ENCODE results near the gene APBB1.

Gene APBB1

DNA sequence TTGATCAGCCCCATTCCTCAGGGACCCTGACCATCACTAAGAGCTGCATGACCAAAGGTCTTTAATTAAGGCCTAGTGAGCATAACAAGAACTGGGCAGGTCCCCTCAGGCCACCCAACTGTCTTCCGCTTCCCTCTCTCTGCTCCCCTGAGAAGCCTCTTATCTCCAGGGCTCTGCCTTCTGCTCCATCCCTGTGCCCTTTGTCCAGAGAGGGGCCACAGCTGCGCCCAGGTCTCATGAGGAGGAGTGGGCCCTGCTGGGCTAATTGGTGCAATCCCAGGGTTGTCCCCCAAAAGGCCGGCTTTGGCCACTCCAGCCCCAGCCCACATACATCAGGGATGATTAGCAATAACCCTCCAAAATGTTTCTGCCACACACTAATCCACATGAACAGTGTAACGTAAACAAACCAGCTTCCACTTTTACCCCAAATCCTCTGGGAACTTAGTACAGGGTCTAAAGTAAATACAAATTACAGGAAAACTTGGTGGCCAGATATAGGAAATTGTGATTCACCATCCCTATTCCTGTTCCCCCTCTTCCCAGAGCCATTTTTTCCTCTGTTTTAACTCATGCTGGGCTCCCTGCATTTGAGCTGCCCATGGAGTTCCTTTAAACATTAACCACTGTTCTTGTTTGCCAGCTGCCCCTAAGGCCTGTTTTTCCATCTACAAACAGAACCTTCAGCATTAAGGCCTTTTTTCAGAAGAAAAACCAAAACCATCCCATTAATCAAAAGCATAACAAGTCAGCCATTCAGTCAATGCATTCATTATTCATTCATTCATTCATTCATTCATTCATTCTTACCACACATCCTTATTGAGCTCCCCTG, 64.0 kb downstream of the APBB1 start:
- FAIRE-seq: no peak
- no peak for DNase-seq (ENCODE audit: extremely low spot score, insufficient read length, low read depth)

- FAIRE-seq: peak; percentile 86
Measured at GRCh38 chr11:6353367-6353987, 65.4 kb downstream of the APBB1 start.

GRCh38 chr11:6351782-6352382, 67.0 kb downstream of the APBB1 start:
- no peak for DNase-seq (ENCODE audit: extremely low spot score, insufficient read length, low read depth)
- FAIRE-seq: no peak

More at GRCh38 chr11:6353367-6353987, 65.4 kb downstream of the APBB1 start:
- peak; percentile 37 for DNase-seq (ENCODE audit: extremely low spot score, insufficient read length, low read depth)

DNA sequence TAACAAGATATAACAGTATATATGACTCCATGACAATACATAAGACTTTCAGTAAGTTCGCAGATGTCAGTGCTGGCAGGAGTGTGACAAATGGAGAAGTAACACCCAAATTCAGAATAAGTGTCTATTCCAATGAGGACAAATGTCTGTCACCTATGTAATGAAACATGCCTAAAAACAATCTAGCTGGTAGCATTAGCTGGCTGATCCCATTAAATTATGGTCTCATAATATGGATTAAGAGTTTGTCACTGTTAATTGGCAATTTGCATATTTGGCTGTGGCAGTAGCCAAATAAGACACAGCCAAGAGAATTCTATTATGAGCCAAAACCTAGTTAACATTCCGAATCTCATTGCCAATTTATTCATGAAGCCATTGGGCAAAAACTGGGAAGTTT, 68.4 kb downstream of the APBB1 start:
- DNase-seq (ENCODE audit: extremely low spot score, insufficient read length, low read depth): no peak
- no peak for FAIRE-seq

- DNase-seq (ENCODE audit: extremely low spot score, insufficient read length, low read depth) (no peak), FAIRE-seq (no peak)
Measured at GRCh38 chr11:6350043-6350442, 68.9 kb downstream of the APBB1 start.

- no peak for DNase-seq (ENCODE audit: extremely low spot score, insufficient read length, low read depth)
- FAIRE-seq: no peak
Measured at GRCh38 chr11:6345366-6345765, 73.5 kb downstream of the APBB1 start.
